ENCODE results near the gene FAHD1.
"Not testable (repeated sequence)": the region's sequence is repeated elsewhere in the genome, so short reads cannot be mapped to it uniquely, and the experiment has no call there.

Gene FAHD1

DNA sequence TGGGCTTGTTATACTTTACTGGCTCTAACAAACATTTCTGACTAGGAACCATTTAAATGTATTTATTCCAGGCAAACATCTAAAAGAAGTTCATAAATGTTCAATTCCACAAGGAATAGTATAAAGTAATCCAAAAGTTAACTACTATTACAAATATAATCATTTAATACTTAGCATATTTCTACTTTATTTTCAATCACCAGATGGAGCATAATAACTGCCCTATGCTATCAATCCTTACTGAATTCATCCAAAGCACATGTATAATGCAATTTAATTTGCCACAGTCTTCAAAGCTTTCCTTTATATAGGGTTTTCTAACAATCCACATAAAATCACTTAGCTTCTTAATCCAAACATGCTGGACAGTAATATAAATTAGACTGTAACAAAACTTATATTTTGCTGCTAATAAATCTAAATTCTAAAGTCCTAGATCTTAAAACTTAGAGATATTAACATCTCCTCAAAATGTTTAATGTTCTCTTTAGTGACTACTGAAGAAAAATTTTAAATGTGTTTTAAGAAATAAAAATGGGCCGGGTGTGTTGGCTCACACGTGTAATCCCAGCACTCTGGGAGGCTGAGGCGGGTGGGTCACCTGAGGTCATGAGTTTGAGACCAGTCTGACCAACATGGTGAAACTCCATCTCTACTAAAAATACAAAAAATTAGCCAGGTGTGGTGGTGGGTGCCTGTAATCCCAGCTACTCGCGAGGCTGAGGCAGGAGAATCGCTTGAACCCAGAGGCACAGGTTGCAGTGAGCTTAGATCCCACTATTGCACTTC lies 39.1 kb downstream of the FAHD1 start:
- no peaks in the 10 kb centered on the region for H3K27me3 ChIP-seq (ENCODE audit: control insufficient read depth in 1 of 2, insufficient read depth in 2 of 2, low read length in 2 of 2)
- H3K4me1 ChIP-seq (ENCODE audit: control insufficient read depth in 1 of 2, insufficient read depth in 2 of 2, low read length in 2 of 2) = no peaks in the 10 kb centered on the region
- no peak overlapping the region for H3K9ac ChIP-seq (ENCODE audit: low read depth in 1 of 2, low read length in 2 of 2)
- no peaks in the 10 kb centered on the region for H3K9me3 ChIP-seq (ENCODE audit: control insufficient read depth in 1 of 2, low read length in 2 of 2)
- H3K36me3 ChIP-seq (ENCODE audit: control insufficient read depth in 1 of 2, insufficient read depth in 2 of 2, low read length in 2 of 2) = no peaks in the 10 kb centered on the region
- no peak overlapping the region for H3K4me3 ChIP-seq (ENCODE audit: low read depth in 1 of 2, low read length in 2 of 2)
- H3K27ac ChIP-seq (ENCODE audit: low read depth, low read length) = no peak overlapping the region

GRCh38 chr16:1870365-1871082 lies 43.5 kb downstream of the FAHD1 start:
- H3K9ac ChIP-seq (ENCODE audit: low read depth in 1 of 2, low read length in 2 of 2) = no peak overlapping the region
- H3K36me3 ChIP-seq (ENCODE audit: control insufficient read depth in 1 of 2, insufficient read depth in 2 of 2, low read length in 2 of 2) = no peaks in the 10 kb centered on the region
- no peak overlapping the region for H3K4me3 ChIP-seq (ENCODE audit: low read depth in 1 of 2, low read length in 2 of 2)
- H3K9me3 ChIP-seq (ENCODE audit: control insufficient read depth in 1 of 2, low read length in 2 of 2) = no peaks in the 10 kb centered on the region
- no peaks in the 10 kb centered on the region for H3K27me3 ChIP-seq (ENCODE audit: control insufficient read depth in 1 of 2, insufficient read depth in 2 of 2, low read length in 2 of 2)
- no peaks in the 10 kb centered on the region for H3K4me1 ChIP-seq (ENCODE audit: control insufficient read depth in 1 of 2, insufficient read depth in 2 of 2, low read length in 2 of 2)
- H3K27ac ChIP-seq (ENCODE audit: low read depth, low read length) = no peak overlapping the region

- Histone ChIP-seq H3K9ac (ENCODE audit: low read depth in 1 of 2, low read length in 2 of 2) (no peak within 1 kb of the TSS), H3K4me1 (ENCODE audit: control insufficient read depth in 1 of 2, insufficient read depth in 2 of 2, low read length in 2 of 2) (peaks cover 0 to 7% of the 10 kb centered on the region in 2 donors), H3K27me3 (ENCODE audit: control insufficient read depth in 1 of 2, insufficient read depth in 2 of 2, low read length in 2 of 2) (no peaks in the 10 kb centered on the region), H3K27ac (ENCODE audit: low read depth, low read length) (no peak within 1 kb of the TSS), H3K4me3 (ENCODE audit: low read depth in 1 of 2, low read length in 2 of 2) (peak within 1 kb of the TSS in 1 of 2 donors; percentile 28), H3K36me3 (ENCODE audit: control insufficient read depth in 1 of 2, insufficient read depth in 2 of 2, low read length in 2 of 2) (no peaks in the 10 kb centered on the region), H3K9me3 (ENCODE audit: control insufficient read depth in 1 of 2, low read length in 2 of 2) (no peaks in the 10 kb centered on the region)
These were observed 45.1 kb downstream of the FAHD1 start, which contains the start of gene MEIOB for GRCh38 chr16:1871974-1872635. Gene MEIOB (minus strand): TSS chr16:1872164. CDS start chr16:1868175, 3,989 bp downstream.

- Histone ChIP-seq H3K4me3 (ENCODE audit: low read depth in 1 of 2, low read length in 2 of 2) (no peak overlapping the region), H3K27me3 (ENCODE audit: control insufficient read depth in 1 of 2, insufficient read depth in 2 of 2, low read length in 2 of 2) (no peaks in the 10 kb centered on the region), H3K4me1 (ENCODE audit: control insufficient read depth in 1 of 2, insufficient read depth in 2 of 2, low read length in 2 of 2) (peaks cover 3 to 15% of the 10 kb centered on the region in 2 donors), H3K27ac (ENCODE audit: low read depth, low read length) (no peak overlapping the region), H3K36me3 (ENCODE audit: control insufficient read depth in 1 of 2, insufficient read depth in 2 of 2, low read length in 2 of 2) (no peaks in the 10 kb centered on the region), H3K9me3 (ENCODE audit: control insufficient read depth in 1 of 2, low read length in 2 of 2) (no peaks in the 10 kb centered on the region), H3K9ac (ENCODE audit: low read depth in 1 of 2, low read length in 2 of 2) (no peak overlapping the region)
These were observed 47.8 kb downstream of the FAHD1 start for GRCh38 chr16:1874854-1875253.

DNA sequence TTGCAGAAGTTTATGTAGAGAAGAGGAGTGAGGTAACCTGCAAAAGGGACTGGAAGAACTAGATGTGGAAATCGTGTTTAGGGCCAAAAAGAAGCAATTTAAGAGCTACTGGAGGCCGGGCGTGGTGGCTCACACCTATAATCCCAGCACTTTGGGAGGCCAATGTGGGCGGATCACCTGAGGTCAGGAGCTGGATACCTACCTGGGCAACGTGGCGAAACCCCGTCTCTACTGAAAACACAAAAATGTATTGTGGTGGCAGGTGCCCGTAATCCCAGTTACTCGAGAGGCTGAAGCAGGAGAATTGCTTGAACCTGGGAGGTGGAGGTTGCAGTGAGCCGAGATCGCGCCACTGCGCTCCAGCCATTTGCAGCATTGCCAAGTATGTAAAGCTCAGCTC lies 49.1 kb downstream of the FAHD1 start:
- H3K27me3 ChIP-seq (ENCODE audit: control insufficient read depth in 1 of 2, insufficient read depth in 2 of 2, low read length in 2 of 2); H3K4me3 ChIP-seq (ENCODE audit: low read depth in 1 of 2, low read length in 2 of 2); H3K27ac ChIP-seq (ENCODE audit: low read depth, low read length); H3K9me3 ChIP-seq (ENCODE audit: control insufficient read depth in 1 of 2, low read length in 2 of 2); H3K36me3 ChIP-seq (ENCODE audit: control insufficient read depth in 1 of 2, insufficient read depth in 2 of 2, low read length in 2 of 2); H3K9ac ChIP-seq (ENCODE audit: low read depth in 1 of 2, low read length in 2 of 2): not testable (repeated sequence)
- peaks cover 3 to 15% of the 10 kb centered on the region in 2 donors for H3K4me1 ChIP-seq (ENCODE audit: control insufficient read depth in 1 of 2, insufficient read depth in 2 of 2, low read length in 2 of 2)

DNA sequence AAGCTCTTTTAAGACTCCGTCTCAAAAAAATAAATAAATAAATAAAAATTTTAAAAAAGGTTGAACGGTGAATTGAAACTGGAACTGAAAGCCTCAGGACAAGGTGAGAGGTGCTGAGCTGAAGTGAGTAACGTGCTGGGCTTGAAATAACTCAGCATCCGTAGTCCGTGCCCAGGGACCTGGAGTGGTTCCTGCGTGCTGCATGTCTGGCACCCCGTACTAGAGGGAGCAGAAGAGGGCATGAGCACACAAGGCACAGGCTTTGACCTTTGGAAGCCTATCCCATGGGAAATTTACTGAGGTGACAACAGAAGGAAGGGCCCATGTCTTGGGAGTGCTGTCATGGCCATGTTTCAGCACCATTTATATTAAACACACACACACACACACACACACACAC lies 49.5 kb downstream of the FAHD1 start:
- Histone ChIP-seq H3K27ac (ENCODE audit: low read depth, low read length) (no peak overlapping the region), H3K36me3 (ENCODE audit: control insufficient read depth in 1 of 2, insufficient read depth in 2 of 2, low read length in 2 of 2) (no peaks in the 10 kb centered on the region), H3K27me3 (ENCODE audit: control insufficient read depth in 1 of 2, insufficient read depth in 2 of 2, low read length in 2 of 2) (no peaks in the 10 kb centered on the region)

DNA sequence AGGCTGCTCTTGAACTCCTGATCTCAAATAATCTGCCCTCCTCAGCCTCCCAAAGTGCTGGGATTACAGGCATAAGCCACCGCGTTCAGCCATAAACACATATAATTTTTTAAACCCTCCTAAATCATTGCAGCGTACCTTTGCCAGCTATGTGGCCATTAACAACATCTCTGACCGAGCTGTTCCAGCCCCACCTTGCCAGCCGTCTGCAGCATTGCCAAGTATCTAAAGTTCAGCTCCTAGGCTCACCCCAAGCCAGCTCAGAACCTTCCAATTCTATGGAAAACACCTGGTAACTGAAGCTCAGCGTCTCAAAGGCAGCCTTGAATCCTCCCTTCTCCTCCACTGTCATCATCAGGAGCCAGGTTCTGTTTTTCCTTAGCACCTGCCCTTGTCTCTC lies 50.1 kb downstream of the FAHD1 start:
- no peaks in the 10 kb centered on the region for H3K36me3 ChIP-seq (ENCODE audit: control insufficient read depth in 1 of 2, insufficient read depth in 2 of 2, low read length in 2 of 2)
- H3K27me3 ChIP-seq (ENCODE audit: control insufficient read depth in 1 of 2, insufficient read depth in 2 of 2, low read length in 2 of 2) = no peaks in the 10 kb centered on the region
- no peak overlapping the region for H3K27ac ChIP-seq (ENCODE audit: low read depth, low read length)
- H3K9ac ChIP-seq (ENCODE audit: low read depth in 1 of 2, low read length in 2 of 2) = peak overlapping the region in 1 of 2 donors; percentile 18
- H3K4me1 ChIP-seq (ENCODE audit: control insufficient read depth in 1 of 2, insufficient read depth in 2 of 2, low read length in 2 of 2) = peaks cover 3 to 15% of the 10 kb centered on the region in 2 donors
- H3K9me3 ChIP-seq (ENCODE audit: control insufficient read depth in 1 of 2, low read length in 2 of 2) = no peaks in the 10 kb centered on the region
- H3K4me3 ChIP-seq (ENCODE audit: low read depth in 1 of 2, low read length in 2 of 2) = no peak overlapping the region

More for the DNA sequence above, 49.5 kb downstream of the FAHD1 start:
- peaks cover 3 to 15% of the 10 kb centered on the region in 2 donors for H3K4me1 ChIP-seq (ENCODE audit: control insufficient read depth in 1 of 2, insufficient read depth in 2 of 2, low read length in 2 of 2)
- H3K9me3 ChIP-seq (ENCODE audit: control insufficient read depth in 1 of 2, low read length in 2 of 2) = no peaks in the 10 kb centered on the region
- no peak overlapping the region for H3K4me3 ChIP-seq (ENCODE audit: low read depth in 1 of 2, low read length in 2 of 2)
- no peak overlapping the region for H3K9ac ChIP-seq (ENCODE audit: low read depth in 1 of 2, low read length in 2 of 2)

DNA sequence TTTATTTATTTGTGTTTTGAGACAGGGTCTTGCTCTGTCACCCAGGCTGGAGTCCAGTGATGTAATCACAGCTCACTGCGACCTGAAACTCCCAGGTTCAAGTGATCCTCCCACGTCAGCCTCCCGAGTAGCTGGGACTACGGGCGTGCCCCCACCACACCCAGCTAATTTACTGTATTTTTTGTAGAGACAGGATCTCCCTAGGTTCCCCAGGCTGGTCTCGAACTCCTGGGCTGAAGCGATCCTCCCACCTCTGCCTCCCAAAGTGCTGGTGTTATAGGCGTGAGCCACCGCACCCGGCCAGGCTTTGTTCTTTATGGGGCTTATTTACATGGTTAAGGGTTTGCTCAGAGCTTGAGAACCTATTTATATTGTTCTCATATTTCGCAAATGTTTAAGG lies 50.8 kb downstream of the FAHD1 start:
- peaks cover 3 to 15% of the 10 kb centered on the region in 2 donors for H3K4me1 ChIP-seq (ENCODE audit: control insufficient read depth in 1 of 2, insufficient read depth in 2 of 2, low read length in 2 of 2)
- H3K27ac ChIP-seq (ENCODE audit: low read depth, low read length) = no peak overlapping the region
- H3K4me3 ChIP-seq (ENCODE audit: low read depth in 1 of 2, low read length in 2 of 2) = no peak overlapping the region
- H3K36me3 ChIP-seq (ENCODE audit: control insufficient read depth in 1 of 2, insufficient read depth in 2 of 2, low read length in 2 of 2) = no peaks in the 10 kb centered on the region
- no peak overlapping the region for H3K9ac ChIP-seq (ENCODE audit: low read depth in 1 of 2, low read length in 2 of 2)
- no peaks in the 10 kb centered on the region for H3K27me3 ChIP-seq (ENCODE audit: control insufficient read depth in 1 of 2, insufficient read depth in 2 of 2, low read length in 2 of 2)
- no peaks in the 10 kb centered on the region for H3K9me3 ChIP-seq (ENCODE audit: control insufficient read depth in 1 of 2, low read length in 2 of 2)

DNA sequence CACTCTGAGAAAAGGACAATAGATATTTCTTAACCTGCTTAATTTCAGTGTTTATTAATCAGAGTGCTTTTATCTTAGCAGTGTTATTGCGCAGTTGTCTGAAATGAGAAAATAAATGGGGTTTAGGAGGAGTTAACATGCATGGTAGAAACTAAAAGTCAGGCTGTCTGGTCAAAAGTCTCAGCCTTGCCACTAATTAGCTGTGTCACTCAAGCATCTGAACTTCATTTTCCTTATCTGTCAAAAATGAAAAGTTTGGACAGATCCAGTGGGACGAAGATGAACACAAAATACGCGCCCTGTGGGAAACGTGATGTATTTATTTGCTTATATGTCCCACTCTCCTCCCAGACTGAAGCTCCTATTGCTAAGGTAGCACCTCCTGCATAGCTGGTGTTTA lies 51.2 kb downstream of the FAHD1 start:
- H3K36me3 ChIP-seq (ENCODE audit: control insufficient read depth in 1 of 2, insufficient read depth in 2 of 2, low read length in 2 of 2) = no peaks in the 10 kb centered on the region
- H3K27ac ChIP-seq (ENCODE audit: low read depth, low read length) = no peak overlapping the region
- H3K9me3 ChIP-seq (ENCODE audit: control insufficient read depth in 1 of 2, low read length in 2 of 2) = no peaks in the 10 kb centered on the region
- no peaks in the 10 kb centered on the region for H3K27me3 ChIP-seq (ENCODE audit: control insufficient read depth in 1 of 2, insufficient read depth in 2 of 2, low read length in 2 of 2)
- H3K9ac ChIP-seq (ENCODE audit: low read depth in 1 of 2, low read length in 2 of 2) = no peak overlapping the region
- H3K4me1 ChIP-seq (ENCODE audit: control insufficient read depth in 1 of 2, insufficient read depth in 2 of 2, low read length in 2 of 2) = peaks cover 3 to 15% of the 10 kb centered on the region in 2 donors
- no peak overlapping the region for H3K4me3 ChIP-seq (ENCODE audit: low read depth in 1 of 2, low read length in 2 of 2)
